K562 treated with DMSO at 1 percent for 48 hours (cell line): ENCODE results near the gene NT5M. TPM values are rescaled to one million over a fixed set of nuclear protein-coding genes. Genes with fewer than 3 reads are reported as not detected.

Experiments
- total RNA-seq: library from RNA; unstranded; fragments of 300-600 nt; gene quantifications from 2 replicates; pipeline ENCODE4 v1.2.3, GENCODE V29; 2022; ENCODE audit warnings: low replicate concordance; ENCODE audit errors: extremely low read depth

Gene NT5M
- total RNA-seq, result not detected in 2 replicates

GRCh38 chr17:17303010-17303846, at the start of gene NT5M:
Gene NT5M, plus strand, starts transcription at chr17:17303373. Its CDS starts 178 bp downstream, at chr17:17303551.

DNA sequence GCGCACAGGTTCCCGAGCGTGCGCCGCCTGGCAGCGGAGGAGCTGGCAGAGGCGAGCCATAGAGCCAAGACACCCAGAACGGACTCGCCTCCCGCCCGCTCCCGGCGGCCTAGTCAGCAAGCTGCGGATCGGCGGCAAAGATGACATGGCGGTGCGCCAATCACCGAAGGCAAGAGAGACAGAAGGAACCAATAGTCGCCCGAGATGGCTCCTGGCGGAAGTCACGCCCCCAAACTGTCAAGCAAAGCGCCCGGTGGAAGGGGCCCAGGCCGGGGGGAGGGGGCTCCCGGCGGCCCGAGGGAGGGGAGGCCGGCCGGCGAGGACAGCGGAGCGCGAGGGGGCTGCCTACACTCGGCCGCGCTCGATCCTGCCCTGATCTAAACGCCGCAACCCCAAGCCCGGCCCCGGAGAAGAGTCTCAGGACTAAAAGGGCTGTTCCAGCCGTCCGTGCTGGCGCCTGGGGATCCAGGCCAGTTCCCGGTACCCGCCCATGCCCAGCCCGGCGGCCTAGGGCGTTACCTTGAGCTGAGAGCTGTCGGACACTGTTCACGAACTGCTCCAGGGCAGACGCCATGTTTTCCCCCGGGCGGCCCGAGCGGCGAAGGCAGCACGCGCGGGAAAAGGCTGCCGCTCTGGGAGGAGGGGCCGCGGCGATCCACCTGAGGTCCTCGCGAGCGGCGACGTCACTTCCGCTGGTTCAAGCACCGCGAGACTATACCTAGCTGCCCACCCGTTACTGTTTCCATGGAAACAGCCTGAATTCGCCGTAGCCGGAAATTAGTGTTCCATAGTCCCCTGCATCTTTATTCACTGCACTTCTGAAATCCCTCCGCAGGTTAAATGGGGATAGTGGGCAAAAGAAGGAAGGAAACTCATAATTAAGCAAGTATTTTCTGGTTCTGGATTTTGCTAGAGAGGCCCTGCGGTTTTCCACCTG, 22.3 kb upstream of the NT5M start, which contains the start of gene COPS3:
COPS3 (minus strand) TSS at position 634 of the 937 bp plus-strand sequence; CDS start at position 574, 60 bp downstream.

Other genes starting within 250 kb of the NT5M start
- gene PLD6, start 97.0 kb upstream of the NT5M start, total RNA-seq, result not detected in 2 replicates
- gene FLCN, start 66.2 kb upstream of the NT5M start, total RNA-seq, result not detected in 2 replicates
- gene COPS3, start 22.1 kb upstream of the NT5M start, total RNA-seq, result not detected in 2 replicates
- not detected in 2 replicates for gene MED9, start 173.6 kb downstream of the NT5M start, total RNA-seq
- gene RASD1, start 193.0 kb downstream of the NT5M start, total RNA-seq, result not detected in 2 replicates